Fibroblast of villous mesenchyme (primary cell): ENCODE measurements around the gene PVALB. TPM values are rescaled to one million over a fixed set of nuclear protein-coding genes. Genes with fewer than 3 reads are reported as not detected.

Experiments
- DNase-seq: peaks from one replicate; pipeline ENCODE4 v3.0.0-alpha.2; 2010; ENCODE audit warnings: low read depth
- H3K4me3 ChIP-seq: 2 replicates; pipeline ENCODE4 v1.5.1; 2011; ENCODE audit warnings: low read depth, mild to moderate bottlenecking, low read length
- total RNA-seq: library from RNA; depleted of rRNA; stranded (reverse); fragments of >200 nt; gene quantifications from 2 replicates; pipeline ENCODE4 v1.2.3, GENCODE V29; 2012
- TF ChIP-seq, protein P1 (sequence below): IDR thresholded peaks from 2 replicates; pipeline ENCODE4 v1.5.1; 2012; ENCODE audit warnings: low read depth, mild to moderate bottlenecking, low read length; ENCODE audit not compliant: insufficient read depth

The PVALB gene
- total RNA-seq, 1 donor: not detected

DNA sequence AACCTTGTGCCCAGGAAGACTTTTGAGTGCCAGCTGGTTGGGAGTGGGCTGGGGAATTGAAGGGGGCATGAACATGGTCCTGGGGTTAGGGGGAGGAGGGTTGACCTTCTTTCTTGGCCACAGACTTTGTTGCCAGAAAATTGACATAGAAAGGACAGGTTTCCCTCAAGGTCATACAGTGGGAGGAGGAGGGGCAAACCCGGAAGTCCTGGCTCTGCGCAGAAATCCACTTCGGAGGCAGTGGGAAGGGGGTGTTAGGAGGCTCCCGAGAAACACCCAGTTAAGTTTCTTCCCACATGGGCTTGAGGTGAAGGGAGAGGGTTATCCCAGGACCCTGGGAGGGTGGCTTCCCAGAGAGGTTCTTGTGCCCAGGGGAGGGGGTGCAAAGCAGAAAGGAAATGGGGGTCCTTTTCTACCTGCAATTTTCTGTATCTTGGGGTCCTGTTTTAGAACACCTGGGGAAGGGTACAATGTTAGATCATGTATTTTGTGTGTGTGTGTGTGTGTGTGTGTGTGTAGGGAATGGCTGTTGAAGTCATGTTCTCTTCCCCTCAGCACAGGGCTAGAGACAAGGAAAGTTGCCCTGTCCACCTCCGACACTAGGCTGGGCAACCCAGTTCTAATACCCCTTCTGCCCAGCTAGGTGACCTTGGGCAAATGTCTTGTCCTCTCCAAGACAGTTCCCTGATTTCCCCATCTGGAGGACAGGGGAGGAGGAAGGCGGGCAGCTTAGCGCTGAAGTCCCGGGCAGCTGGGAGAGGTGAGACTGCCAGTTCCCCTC, 1.1 kb downstream of the PVALB start:
- H3K4me3 ChIP-seq: no peak overlapping the region
- DNase-seq: no peak
- TF ChIP-seq, protein P1, sequence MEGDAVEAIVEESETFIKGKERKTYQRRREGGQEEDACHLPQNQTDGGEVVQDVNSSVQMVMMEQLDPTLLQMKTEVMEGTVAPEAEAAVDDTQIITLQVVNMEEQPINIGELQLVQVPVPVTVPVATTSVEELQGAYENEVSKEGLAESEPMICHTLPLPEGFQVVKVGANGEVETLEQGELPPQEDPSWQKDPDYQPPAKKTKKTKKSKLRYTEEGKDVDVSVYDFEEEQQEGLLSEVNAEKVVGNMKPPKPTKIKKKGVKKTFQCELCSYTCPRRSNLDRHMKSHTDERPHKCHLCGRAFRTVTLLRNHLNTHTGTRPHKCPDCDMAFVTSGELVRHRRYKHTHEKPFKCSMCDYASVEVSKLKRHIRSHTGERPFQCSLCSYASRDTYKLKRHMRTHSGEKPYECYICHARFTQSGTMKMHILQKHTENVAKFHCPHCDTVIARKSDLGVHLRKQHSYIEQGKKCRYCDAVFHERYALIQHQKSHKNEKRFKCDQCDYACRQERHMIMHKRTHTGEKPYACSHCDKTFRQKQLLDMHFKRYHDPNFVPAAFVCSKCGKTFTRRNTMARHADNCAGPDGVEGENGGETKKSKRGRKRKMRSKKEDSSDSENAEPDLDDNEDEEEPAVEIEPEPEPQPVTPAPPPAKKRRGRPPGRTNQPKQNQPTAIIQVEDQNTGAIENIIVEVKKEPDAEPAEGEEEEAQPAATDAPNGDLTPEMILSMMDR: no peak

DNA sequence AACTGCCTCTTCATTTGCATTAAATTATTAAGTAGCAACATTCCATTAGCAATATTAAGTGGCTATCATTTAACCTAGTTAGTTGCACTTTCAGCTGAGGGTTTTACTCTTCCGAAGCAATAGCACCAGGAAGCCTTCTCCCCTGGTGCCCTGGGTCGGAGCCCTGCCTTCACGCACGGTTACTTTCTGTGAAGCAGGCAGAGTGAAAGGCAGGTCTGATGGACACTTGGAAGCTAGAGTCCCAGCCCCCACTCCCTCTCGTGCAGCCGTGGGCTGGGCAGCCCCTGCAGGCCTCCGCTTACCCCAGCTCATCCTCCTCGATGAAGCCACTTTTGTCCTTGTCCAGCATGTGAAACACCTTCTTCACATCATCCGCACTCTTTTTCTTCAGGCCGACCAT, 2.0 kb downstream of the PVALB start:
- no peak overlapping the region for H3K4me3 ChIP-seq
- TF ChIP-seq, protein P1: no peak
- no peak for DNase-seq

DNA sequence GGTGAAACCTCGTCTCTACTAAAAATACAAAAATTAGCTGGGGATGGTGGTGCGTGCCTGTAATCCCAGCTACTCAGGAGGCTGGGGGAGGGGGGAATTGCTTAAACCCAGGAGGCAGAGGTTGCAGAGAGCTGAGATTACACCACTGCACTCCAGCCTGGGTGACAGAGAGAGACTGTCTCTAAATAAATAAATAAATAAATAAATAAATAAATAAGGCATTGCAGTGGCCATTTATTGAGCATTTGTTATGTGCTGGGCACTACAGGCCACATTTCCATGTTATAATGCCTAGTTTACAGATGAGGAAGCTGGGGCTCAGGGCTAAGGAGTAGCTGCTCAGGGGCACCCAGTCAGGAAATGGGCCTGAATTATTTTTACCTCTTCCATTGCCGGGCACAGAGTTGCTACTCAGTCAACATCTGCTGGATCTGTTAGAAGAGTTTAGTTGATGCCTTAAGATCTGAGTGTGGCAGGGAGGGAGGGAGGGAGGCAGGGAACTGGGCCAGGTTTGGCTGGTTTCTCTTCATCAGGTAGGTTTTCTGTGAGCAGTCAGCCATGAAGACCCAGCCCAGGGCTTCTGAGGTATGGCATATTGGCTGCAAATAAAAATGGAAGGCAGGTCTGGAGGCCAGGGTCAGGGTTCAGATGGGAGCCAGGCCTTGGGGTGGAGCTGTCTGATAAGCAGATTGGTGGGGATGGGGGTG, 5.6 kb downstream of the PVALB start:
- TF ChIP-seq, protein P1: no peak
- no peak for DNase-seq
- no peak overlapping the region for H3K4me3 ChIP-seq

- DNase-seq: no peak
- no peak overlapping the region for H3K4me3 ChIP-seq
- TF ChIP-seq, protein P1: no peak
Observed at GRCh38 chr22:36809351-36809750, 7.5 kb downstream of the PVALB start.

- no peak for DNase-seq
- TF ChIP-seq, protein P1: no peak
- no peak overlapping the region for H3K4me3 ChIP-seq
Observed at GRCh38 chr22:36808721-36809344, 8.0 kb downstream of the PVALB start.

GRCh38 chr22:36807627-36808026, 9.2 kb downstream of the PVALB start:
- no peak overlapping the region for H3K4me3 ChIP-seq
- DNase-seq: no peak
- TF ChIP-seq, protein P1: no peak
